Measurements from ENCODE around the gene FLAD1.

DNA sequence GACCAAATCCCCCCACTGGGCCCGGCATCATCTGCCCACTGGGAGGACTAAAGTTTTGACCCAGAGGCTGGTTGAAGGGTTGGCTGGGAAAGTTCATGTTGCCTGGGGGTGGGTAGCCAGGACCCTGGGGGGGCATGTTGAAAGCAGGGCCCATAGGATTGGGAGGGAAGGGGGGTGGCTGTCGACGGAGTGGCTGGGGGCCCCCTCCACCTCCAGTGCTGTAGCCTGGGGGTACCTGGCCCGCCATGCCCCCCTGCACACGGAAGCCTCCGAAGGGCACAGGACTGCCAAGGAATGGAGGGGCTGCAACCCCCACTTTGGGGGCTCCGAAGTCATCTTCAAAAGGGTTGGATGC, 23.7 kb upstream of the FLAD1 start:
- no peak for TF ChIP-seq HDGF (IDR thresholded peaks at IDR 0.05; ENCODE audit: borderline replicate concordance)
- TF ChIP-seq BHLHE40 (IDR thresholded peaks at IDR 0.05; ENCODE audit: borderline replicate concordance), result no peak
- TF ChIP-seq ZNF384 (IDR thresholded peaks at IDR 0.05), result no peak

All from HEK293T (cell line).